Astrocyte of the spinal cord (primary cell): ENCODE data around the gene HSPG2.
"Not testable (repeated sequence)": the region's sequence is repeated elsewhere in the genome, so short reads cannot be mapped to it uniquely, and the experiment has no call there.

Experiments used
- DNase-seq: peaks from one replicate; pipeline ENCODE4 v3.0.0; 2011; ENCODE audit warnings: low read depth, low spot score
- H3K4me3 ChIP-seq: 2 replicates; pipeline ENCODE4 v1.5.1; 2011; ENCODE audit warnings: low read depth, mild to moderate bottlenecking, low read length, moderate library complexity
- in situ Hi-C: cut with HindIII; loops from 2 replicates; pipeline ENCODE4 v1.10.0; 2017; ENCODE audit warnings: low sequenced_read_pairs
- TF ChIP-seq, protein P1 (sequence below): IDR thresholded peaks from 2 replicates; pipeline ENCODE4 v1.5.1; 2012; ENCODE audit warnings: low read depth, mild to moderate bottlenecking, low read length, inconsistent platforms

The HSPG2 gene

DNA sequence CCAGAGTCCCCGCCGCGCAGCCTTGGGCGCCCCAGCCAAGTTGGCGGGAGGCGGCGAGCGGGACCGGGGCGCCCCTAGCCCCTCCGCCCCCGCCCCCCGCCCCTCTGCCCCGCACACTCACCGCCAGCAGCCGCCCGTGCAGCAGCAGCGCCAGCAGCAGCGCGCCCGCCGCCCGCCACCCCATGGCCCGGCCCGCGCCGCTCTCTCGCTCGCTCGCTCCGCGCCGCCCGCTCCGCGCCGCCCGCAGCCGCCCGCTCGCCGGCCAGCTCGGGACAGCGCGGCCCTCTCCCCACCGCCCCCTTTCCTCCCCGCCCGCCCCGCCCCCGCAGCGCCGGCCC lies at the start of gene HSPG2:
Gene HSPG2, minus strand, starts transcription at position 277 of the 338 bp plus-strand sequence. Its CDS starts 93 bp downstream, at position 184.
- no peak for DNase-seq
- peak within 1 kb of the TSS; percentile 65 for H3K4me3 ChIP-seq
- TF ChIP-seq, protein P1, sequence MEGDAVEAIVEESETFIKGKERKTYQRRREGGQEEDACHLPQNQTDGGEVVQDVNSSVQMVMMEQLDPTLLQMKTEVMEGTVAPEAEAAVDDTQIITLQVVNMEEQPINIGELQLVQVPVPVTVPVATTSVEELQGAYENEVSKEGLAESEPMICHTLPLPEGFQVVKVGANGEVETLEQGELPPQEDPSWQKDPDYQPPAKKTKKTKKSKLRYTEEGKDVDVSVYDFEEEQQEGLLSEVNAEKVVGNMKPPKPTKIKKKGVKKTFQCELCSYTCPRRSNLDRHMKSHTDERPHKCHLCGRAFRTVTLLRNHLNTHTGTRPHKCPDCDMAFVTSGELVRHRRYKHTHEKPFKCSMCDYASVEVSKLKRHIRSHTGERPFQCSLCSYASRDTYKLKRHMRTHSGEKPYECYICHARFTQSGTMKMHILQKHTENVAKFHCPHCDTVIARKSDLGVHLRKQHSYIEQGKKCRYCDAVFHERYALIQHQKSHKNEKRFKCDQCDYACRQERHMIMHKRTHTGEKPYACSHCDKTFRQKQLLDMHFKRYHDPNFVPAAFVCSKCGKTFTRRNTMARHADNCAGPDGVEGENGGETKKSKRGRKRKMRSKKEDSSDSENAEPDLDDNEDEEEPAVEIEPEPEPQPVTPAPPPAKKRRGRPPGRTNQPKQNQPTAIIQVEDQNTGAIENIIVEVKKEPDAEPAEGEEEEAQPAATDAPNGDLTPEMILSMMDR, result no peak
- in situ Hi-C loops, result no loop called here

DNA sequence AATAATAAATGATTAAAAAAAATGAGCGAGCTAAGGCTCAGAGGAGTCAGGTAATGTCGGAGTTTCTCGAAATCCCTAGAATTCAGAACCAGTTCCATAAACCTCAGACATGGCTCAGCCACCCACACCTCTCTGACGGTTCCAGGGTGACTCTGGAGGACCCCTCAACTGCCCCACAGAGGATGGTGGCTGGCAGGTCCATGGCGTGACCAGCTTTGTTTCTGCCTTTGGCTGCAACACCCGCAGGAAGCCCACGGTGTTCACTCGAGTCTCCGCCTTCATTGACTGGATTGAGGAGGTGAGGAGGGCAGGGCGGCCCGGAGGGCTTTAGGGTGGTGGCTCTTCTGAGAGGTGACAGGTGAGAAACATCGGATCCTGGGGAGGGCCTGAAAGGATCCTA lies 49.3 kb upstream of the HSPG2 start:
- in situ Hi-C loops, H3K4me3 ChIP-seq, DNase-seq: not testable (repeated sequence)

DNA sequence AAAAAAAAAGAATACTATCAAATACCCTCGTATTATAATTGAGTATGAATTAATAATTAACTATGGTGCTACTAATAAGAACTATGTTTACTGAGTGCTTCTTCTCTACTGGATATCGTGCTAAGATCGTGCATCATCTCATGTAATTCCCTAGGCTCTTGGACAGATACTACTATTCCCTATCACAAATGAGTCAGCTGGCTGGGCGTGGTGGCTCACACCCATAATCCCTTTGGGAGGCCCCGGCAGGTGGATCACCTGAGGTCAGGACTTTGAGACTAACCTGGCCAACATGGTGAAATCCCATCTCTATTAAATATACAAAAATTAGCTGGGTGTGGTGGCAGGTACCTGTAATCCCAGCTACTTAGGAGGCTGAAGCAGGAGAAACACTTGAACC lies 48.8 kb upstream of the HSPG2 start:
- in situ Hi-C loops, DNase-seq, H3K4me3 ChIP-seq: not testable (repeated sequence)

DNA sequence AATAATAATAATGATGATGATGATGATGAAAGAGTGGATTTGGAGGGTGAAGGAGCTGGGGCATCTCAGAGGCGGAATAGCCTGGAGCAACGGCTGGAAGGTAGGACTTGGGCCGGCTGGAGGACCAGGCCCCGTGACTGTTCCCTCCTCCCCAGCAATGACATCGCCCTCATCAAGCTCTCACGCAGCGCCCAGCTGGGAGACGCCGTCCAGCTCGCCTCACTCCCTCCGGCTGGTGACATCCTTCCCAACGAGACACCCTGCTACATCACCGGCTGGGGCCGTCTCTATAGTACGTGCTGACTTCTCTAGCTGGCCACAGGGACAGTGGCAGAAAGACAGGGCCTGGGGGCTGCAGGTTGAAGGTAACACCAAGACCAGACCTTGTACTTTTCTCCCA lies 46.4 kb upstream of the HSPG2 start:
- H3K4me3 ChIP-seq, in situ Hi-C loops, DNase-seq: not testable (repeated sequence)

DNA sequence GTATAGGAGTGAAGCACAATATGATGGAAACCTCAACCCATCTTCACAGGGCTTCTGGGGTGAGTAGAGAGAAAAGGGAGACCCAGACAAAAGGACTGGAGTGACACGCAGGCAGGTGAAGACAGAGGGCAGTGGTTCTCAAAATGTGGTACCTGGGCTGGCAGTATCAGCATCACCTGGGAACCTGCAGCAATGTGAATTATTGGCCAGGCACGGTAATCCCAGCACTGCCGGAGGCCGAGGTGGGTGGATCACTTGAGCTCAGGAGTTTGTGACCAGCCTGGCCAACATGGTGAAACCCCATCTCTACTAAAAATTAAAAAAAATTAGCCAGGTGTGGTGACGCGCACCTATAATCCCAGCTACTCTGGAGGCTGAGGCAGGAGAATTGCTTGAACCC lies 45.0 kb upstream of the HSPG2 start:
- DNase-seq, in situ Hi-C loops, H3K4me3 ChIP-seq: not testable (repeated sequence)

DNA sequence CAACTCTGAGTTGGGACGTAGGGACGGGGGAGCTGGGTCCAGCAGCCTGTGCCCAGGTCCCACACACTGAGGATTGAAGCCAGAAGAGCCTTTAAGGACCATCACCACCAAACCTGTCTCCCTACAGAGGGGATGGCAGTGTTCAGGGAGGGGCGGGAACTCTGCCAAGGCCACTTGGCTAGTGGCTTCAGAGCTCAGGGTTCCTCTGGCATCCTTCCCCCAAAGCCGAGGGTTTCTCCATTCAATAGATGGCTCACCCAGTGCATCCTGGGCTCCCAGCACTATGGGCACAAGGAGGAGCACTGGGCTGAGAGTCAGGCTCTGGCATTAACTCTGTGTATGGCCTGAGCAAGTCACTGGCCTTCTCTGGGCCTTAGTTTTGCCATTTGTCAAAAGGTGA lies 44.1 kb upstream of the HSPG2 start:
- in situ Hi-C loops, DNase-seq, H3K4me3 ChIP-seq: not testable (repeated sequence)

DNA sequence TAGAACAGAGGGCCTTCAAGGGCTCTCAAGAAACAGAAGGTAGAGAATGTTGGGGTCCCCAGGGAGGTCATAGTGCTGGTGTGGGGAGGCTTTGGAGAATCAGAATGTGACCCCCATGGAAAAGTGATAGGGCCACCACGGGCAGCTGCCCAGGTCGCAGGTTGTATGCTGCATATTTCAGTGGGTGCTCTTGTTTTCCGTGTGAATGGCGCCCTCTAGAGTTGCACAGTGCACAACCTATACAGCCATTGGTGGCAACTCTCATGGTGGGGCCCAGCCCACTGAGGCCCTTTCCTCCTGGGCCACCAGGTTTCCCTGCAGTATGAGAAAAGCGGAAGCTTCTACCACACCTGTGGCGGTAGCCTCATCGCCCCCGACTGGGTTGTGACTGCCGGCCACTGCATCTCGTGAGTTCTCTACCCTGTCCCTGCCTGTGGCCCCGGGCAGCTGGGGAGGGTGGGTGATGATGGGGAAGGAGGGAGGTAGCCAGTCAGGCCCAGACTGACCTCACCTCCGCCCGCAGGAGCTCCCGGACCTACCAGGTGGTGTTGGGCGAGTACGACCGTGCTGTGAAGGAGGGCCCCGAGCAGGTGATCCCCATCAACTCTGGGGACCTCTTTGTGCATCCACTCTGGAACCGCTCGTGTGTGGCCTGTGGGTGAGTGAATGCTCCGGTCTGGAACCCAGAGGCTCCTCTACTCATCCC lies 43.6 kb upstream of the HSPG2 start:
- in situ Hi-C loops, H3K4me3 ChIP-seq, DNase-seq: not testable (repeated sequence)

DNA sequence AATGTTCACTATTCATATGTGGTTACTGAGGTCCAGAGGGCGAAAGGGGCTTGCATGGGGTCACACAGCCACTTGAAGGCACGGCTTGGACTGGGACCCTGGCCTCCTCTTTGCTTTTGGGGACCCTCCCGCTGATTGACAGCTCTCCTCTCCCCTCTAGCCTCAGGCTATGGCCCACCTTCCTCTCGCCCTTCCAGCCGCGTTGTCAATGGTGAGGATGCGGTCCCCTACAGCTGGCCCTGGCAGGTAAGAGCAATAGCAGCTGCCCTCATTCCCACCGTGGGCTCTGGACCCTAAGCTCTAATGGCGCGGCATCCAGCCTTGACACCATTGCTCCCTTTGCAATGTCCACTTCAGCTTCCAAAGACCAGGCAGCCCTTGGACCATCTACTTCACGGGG lies 41.1 kb upstream of the HSPG2 start:
- H3K4me3 ChIP-seq, in situ Hi-C loops, DNase-seq: not testable (repeated sequence)

DNA sequence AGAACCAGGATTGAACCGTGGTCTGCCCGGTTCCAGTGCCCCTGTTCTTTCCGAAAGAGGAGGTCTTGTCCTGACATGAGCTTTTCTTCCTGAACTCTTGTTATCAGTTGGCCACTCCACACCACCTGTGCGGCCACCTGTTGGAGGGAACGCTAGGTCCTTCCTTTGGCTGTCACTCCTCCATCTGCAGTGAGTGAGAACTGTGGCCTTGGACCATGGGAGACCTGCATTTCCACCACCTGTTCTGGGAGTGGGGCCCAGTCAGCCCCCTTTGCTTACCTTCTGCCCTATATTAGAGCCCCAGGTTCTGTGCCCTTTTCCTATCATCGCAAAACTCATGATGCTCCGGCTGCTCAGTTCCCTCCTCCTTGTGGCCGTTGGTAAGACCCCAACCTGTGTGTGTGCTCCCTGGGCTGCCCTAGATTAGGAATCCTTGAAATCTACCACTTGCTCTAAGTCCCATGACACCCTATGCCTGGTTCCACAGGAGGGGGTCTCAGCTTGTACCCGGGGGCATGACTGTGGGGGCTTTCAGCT lies 39.7 kb upstream of the HSPG2 start, which contains the start of gene CELA3B:
Gene CELA3B, plus strand, starts transcription at position 320 of the 537 bp plus-strand sequence. Its CDS starts 18 bp downstream, at position 338.
- DNase-seq, in situ Hi-C loops, H3K4me3 ChIP-seq: not testable (repeated sequence)

DNA sequence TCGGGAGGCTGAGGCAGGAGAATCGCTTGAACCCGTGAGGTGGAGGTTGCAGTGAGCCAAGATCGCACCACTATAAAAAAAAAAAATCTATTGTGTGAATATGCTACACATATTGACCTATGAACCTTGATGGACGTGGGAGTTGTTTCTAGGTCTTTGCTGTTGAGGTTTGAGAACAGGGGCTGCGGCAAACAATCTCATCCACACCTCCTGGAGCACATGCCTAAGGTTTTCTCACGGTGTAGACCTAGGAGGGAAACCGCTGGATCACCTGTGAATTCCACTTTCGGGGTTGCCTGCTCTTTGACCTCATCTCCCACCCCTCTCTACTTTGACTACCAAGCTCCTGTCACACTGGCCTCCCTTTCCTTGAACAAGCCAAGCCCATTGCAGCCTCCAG lies 38.2 kb upstream of the HSPG2 start:
- DNase-seq, in situ Hi-C loops: not testable (repeated sequence)

DNA sequence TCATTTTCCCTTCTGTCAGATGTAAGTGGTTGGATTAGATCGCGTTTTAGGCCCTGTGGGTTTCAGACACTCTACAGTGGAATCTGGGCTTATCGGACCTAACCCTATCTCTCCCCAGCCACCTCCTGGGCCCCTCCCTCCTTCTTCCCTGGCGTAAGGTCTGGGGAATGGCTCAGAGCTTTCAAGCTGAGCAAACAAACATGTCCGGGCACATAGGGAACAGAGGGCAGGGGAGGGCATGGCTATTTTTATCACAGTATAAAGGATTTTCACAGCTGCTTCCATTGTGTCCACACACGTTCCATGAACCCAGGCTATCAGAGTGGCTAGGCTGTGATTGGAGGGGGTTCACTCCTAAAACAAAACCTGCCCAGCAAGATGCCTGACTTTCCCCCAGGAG lies 37.6 kb upstream of the HSPG2 start:
- in situ Hi-C loops, DNase-seq: not testable (repeated sequence)

More for the DNA sequence above, 38.2 kb upstream of the HSPG2 start:
- not testable (repeated sequence) for H3K4me3 ChIP-seq

DNA sequence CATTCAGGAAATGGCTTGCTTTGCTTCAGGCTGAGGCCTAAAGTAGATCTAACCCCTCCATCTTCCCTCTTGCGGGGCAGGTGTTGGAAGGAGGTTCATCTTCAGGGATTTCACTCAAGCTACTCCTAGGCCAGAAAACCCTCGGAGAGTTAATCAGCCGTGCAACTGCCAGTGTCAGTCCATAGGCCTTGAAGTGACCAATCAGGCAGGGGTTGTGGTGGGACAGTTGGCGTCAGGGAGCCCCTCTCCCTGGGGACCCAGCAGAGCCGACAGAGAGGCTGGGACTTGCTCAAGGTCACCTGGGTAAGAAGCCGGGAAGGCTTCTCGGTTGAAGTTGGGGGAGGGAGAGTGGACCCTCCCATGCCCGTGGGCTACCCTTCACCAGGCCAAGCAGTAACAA lies 36.8 kb upstream of the HSPG2 start:
- in situ Hi-C loops, H3K4me3 ChIP-seq, DNase-seq: not testable (repeated sequence)

More for the DNA sequence above, 37.6 kb upstream of the HSPG2 start:
- not testable (repeated sequence) for H3K4me3 ChIP-seq

DNA sequence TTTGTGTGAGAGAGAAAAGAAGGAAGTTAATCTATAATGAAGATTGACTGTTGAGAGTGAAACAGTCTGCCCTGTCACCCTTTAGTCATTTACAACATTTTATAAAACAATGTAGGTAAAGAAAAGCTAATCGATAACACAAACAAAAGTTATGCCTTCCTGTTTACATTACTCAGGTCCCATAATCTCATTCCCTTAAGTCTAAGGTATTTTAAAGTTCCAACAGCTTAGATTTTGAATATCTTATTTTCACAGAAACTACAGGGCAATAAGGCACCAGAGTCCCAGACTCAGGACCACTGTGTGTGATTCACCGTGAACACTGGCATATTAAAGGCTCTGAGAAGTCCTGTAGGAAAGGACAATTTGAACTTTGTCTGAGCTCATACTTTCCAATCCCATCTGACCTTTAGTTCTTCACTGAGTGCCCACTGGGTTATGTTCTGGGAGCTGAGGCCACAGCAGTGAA lies 35.9 kb upstream of the HSPG2 start:
- in situ Hi-C loops, DNase-seq, H3K4me3 ChIP-seq: not testable (repeated sequence)

DNA sequence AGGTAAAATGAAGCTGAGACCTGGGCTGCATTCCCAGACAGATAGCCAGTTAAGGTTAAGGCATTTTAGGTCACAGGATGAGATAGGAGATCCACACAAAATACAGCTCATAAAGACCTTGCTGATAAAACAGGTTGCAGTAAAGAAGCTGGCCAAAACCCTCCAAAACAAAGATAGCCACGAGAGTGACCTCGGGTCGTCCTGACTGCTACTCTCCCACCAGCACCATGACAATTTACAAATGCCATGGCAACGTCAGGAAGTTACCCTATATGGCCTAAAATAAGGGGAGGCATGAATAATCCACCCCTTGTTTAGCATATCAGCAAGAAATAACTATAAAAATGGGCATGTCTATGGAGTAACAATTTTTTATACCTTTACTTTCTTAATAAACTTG lies 33.4 kb upstream of the HSPG2 start:
- H3K4me3 ChIP-seq, in situ Hi-C loops, DNase-seq: not testable (repeated sequence)

DNA sequence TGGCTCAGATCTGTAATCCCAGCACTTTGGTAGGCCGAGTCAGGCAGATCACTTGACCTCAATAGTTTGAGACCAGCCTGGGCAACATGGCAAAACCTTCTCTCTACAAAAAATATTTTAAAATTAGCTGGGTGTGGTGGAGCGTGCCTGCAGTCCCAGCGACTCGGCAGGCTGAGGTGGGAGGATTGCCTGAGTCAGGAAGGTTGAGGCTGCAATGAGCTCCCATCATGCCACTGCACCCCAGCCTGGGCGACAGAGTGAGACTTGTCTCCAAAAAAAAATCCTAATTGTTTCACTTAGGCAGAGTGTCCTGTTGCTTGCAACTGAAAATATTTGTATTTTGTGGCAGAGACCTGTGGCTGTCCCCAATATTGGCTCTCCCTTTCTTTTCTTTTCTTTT lies 32.0 kb upstream of the HSPG2 start:
- H3K4me3 ChIP-seq, DNase-seq, in situ Hi-C loops: not testable (repeated sequence)

DNA sequence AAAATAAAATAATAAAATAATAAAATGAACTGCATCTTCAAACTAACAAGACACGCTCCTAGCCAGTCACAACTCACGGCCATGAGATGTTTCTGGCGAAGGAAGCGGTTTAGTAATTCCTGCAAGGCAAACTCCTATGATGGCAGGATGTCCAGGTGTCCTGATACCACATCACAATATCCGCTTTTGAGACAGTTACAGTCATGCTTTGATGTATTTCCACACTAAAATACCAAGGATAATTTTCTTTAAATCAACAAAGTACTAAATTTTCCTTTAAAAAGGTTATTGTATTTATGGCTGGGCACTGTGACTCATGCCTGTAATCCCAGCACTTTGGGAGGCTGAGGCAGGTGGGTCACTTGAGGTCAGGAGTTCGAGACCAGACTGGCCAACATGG lies 30.1 kb upstream of the HSPG2 start:
- in situ Hi-C loops, DNase-seq, H3K4me3 ChIP-seq: not testable (repeated sequence)
